Activated naive CD4-positive, alpha-beta T cell (primary cell): ENCODE results near the gene FAM107B.

Experiments
- DNase-seq, 4 experiments: peaks; one replicate each; lab custom pipeline; 2025; lab: John Stamatoyannopoulos, UW

Gene FAM107B

GRCh38 chr10:14776546-14776945 lies 1.8 kb upstream of the FAM107B start:
- no peak for DNase-seq

- no peak for DNase-seq
These were observed 959 bp upstream of the FAM107B start for GRCh38 chr10:14775656-14776055.

- no peak for DNase-seq
These were observed 500 bp downstream of the FAM107B start for GRCh38 chr10:14774214-14774580.

GRCh38 chr10:14773551-14774213 lies 1.0 kb downstream of the FAM107B start:
- no peak for DNase-seq

- no peak for DNase-seq
These were observed 2.3 kb downstream of the FAM107B start for GRCh38 chr10:14772399-14772798.

GRCh38 chr10:14770927-14771326 lies 3.8 kb downstream of the FAM107B start:
- no peak for DNase-seq

GRCh38 chr10:14761372-14761771 lies 13.3 kb downstream of the FAM107B start:
- DNase-seq = no peak

GRCh38 chr10:14758994-14759664 lies 15.6 kb downstream of the FAM107B start:
- DNase-seq = peak in 1 of 4 experiments; percentile 10

GRCh38 chr10:14758451-14758850 lies 16.2 kb downstream of the FAM107B start:
- no peak for DNase-seq

- no peak for DNase-seq
These were observed 16.7 kb downstream of the FAM107B start for GRCh38 chr10:14757986-14758385.

- DNase-seq = no peak
These were observed 17.3 kb downstream of the FAM107B start for GRCh38 chr10:14757394-14757793.

GRCh38 chr10:14753441-14753840 lies 21.3 kb downstream of the FAM107B start:
- no peak for DNase-seq

GRCh38 chr10:14751921-14752320 lies 22.8 kb downstream of the FAM107B start:
- DNase-seq = no peak

GRCh38 chr10:14751014-14751896 lies 23.4 kb downstream of the FAM107B start:
- no peak for DNase-seq

- no peak for DNase-seq
These were observed 25.5 kb downstream of the FAM107B start for GRCh38 chr10:14749070-14749809.

GRCh38 chr10:14748441-14748840 lies 26.3 kb downstream of the FAM107B start:
- DNase-seq = no peak

- DNase-seq = no peak
These were observed 31.9 kb downstream of the FAM107B start for GRCh38 chr10:14742815-14743214.

- DNase-seq = no peak
These were observed 32.3 kb downstream of the FAM107B start for GRCh38 chr10:14742382-14742781.

GRCh38 chr10:14740684-14741247 lies 33.9 kb downstream of the FAM107B start:
- no peak for DNase-seq

- DNase-seq = no peak
These were observed 36.7 kb downstream of the FAM107B start for GRCh38 chr10:14737808-14738545.

- DNase-seq = no peak
These were observed 38.1 kb downstream of the FAM107B start for GRCh38 chr10:14736600-14737081.
